Inflammatory macrophage treated with lipopolysaccharide for 1 hour (primary cell): Measurements from ENCODE around the gene FADS1.

ENCODE experiments used
- DNase-seq, 2 donors: peaks; one replicate each; pipeline ENCODE4 v3.0.0-alpha.2; 2020 to 2022

FADS1 gene

GRCh38 chr11:61844909-61845565 lies 28.2 kb upstream of the FADS1 start:
- DNase-seq = no peak

GRCh38 chr11:61842528-61842820 lies 25.7 kb upstream of the FADS1 start:
- no peak for DNase-seq

- DNase-seq = no peak
These were observed 25.1 kb upstream of the FADS1 start for GRCh38 chr11:61841636-61842527.

GRCh38 chr11:61840371-61840770 lies 23.6 kb upstream of the FADS1 start:
- no peak for DNase-seq

GRCh38 chr11:61839742-61840141 lies 22.9 kb upstream of the FADS1 start:
- no peak for DNase-seq

- no peak for DNase-seq
These were observed 22.1 kb upstream of the FADS1 start for GRCh38 chr11:61838921-61839320.

GRCh38 chr11:61838501-61838900 lies 21.7 kb upstream of the FADS1 start:
- no peak for DNase-seq

- no peak for DNase-seq
These were observed 20.7 kb upstream of the FADS1 start for GRCh38 chr11:61837411-61838005.

- DNase-seq = no peak
These were observed 19.4 kb upstream of the FADS1 start for GRCh38 chr11:61836193-61836592.

- DNase-seq = peak; percentile 81 to 90
These were observed 17.7 kb upstream of the FADS1 start for GRCh38 chr11:61834278-61835048.

GRCh38 chr11:61833926-61834277 lies 17.1 kb upstream of the FADS1 start:
- DNase-seq = no peak

- DNase-seq = no peak
These were observed 16.7 kb upstream of the FADS1 start for GRCh38 chr11:61833471-61833870.

GRCh38 chr11:61832754-61833153 lies 16.0 kb upstream of the FADS1 start:
- no peak for DNase-seq

- no peak for DNase-seq
These were observed 15.4 kb upstream of the FADS1 start for GRCh38 chr11:61832207-61832606.

- DNase-seq = peak in 1 of 2 donors; percentile 3
These were observed 13.7 kb upstream of the FADS1 start for GRCh38 chr11:61830237-61831105.

GRCh38 chr11:61829806-61830205 lies 13.0 kb upstream of the FADS1 start:
- DNase-seq = no peak

- DNase-seq = peak; percentile 12 to 36
These were observed 12.0 kb upstream of the FADS1 start for GRCh38 chr11:61828629-61829407.

GRCh38 chr11:61828379-61828628 lies 11.5 kb upstream of the FADS1 start:
- no peak for DNase-seq

GRCh38 chr11:61827571-61828378 lies 11.0 kb upstream of the FADS1 start, which contains the start of gene FADS2:
FADS2 (plus strand) TSS chr11:61828300; CDS start chr11:61828391, 91 bp downstream.
- peak; percentile 91 to 97 for DNase-seq

GRCh38 chr11:61826930-61827570 lies 10.2 kb upstream of the FADS1 start:
- peak; percentile 58 to 62 for DNase-seq
